ENCODE results near the gene SMAD2.

Gene SMAD2

DNA sequence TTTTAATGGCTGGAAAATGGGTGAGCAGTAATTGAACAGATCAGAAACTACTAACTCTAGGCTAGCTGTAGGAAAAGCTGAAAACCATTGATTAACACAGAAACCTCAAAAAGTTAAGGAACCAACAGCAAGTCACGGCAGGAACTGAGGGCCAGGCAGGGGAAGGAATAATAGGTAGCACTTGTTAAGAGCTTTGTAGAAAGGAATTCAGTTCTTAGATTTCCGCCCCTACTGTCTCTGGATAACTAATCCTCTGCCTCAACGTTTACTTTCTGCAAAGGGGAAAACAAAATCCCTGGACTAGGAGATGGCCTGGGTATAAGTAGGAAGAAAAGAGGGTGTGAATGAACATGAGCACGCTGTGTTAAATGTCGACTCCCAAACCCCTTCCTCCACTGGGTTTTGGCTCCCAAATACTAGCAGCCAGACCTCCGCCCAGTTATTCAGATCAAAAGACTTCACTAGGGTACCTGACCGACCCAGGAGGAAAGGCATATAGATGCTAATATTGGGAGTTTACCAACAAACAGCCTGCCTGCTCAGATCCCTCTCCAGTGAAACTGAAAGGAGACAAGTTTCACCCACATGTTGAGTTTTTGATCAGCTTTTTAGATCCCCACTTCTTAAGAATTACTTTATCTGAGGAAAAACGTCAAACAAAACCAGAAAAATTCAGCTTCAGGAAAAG lies 12.4 kb downstream of the SMAD2 start:
- no peak overlapping the region for H3K4me3 ChIP-seq (ENCODE audit: low read depth, low read length)
- no peak for TF ChIP-seq CTCF (IDR thresholded peaks at IDR 0.05; ENCODE audit: low read depth, low read length)

- H3K4me3 ChIP-seq (ENCODE audit: low read depth, low read length): no peak overlapping the region
- TF ChIP-seq CTCF (IDR thresholded peaks at IDR 0.05; ENCODE audit: low read depth, low read length): no peak
Measured at GRCh38 chr18:47915930-47916329, 14.5 kb downstream of the SMAD2 start.

DNA sequence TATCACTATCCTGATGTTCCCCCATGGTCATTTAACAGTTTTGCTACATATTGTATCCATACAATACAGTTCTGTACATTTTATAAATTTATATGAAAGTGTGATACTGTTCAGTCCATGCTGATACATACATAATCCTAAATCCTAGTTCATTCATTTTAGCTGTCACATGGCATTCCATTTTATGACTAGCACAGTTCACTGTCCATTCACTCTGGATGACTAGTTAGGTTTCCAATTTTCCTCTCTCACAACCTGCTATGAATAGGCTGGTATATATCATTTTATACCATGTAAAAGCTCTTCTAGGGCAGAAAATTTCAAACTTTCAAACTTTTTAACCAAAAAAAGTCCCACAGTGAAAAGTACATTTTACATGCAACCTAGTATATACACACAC lies 15.2 kb downstream of the SMAD2 start:
- no peak for TF ChIP-seq CTCF (IDR thresholded peaks at IDR 0.05; ENCODE audit: low read depth, low read length)

GRCh38 chr18:47912794-47913585 lies 17.5 kb downstream of the SMAD2 start:
- H3K4me3 ChIP-seq (ENCODE audit: low read depth, low read length): no peak overlapping the region
- TF ChIP-seq CTCF (IDR thresholded peaks at IDR 0.05; ENCODE audit: low read depth, low read length): no peak

More for the DNA sequence above, 15.2 kb downstream of the SMAD2 start:
- H3K4me3 ChIP-seq (ENCODE audit: low read depth, low read length): no peak overlapping the region

GRCh38 chr18:47912343-47912742 lies 18.1 kb downstream of the SMAD2 start:
- no peak for TF ChIP-seq CTCF (IDR thresholded peaks at IDR 0.05; ENCODE audit: low read depth, low read length)
- no peak overlapping the region for H3K4me3 ChIP-seq (ENCODE audit: low read depth, low read length)

DNA sequence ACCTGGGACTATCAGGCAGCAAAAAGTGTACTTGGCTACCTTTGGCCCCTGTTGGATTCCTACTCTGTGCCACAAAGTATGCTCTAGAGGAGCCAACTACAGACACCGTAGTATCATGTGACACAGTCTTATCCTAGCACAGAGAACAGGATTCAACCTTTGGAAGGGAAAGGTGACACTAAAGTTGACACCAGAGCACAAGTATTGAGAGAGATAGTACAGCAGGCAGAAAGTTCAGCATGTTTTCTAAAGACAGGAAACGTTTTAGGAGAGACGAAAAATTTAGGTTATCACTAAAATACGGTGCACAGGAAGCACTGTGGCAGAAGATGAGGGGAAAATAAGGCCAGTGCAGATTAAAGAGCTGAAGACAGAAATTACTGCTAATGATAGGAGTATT lies 18.6 kb downstream of the SMAD2 start:
- no peak for TF ChIP-seq CTCF (IDR thresholded peaks at IDR 0.05; ENCODE audit: low read depth, low read length)
- H3K4me3 ChIP-seq (ENCODE audit: low read depth, low read length): no peak overlapping the region

DNA sequence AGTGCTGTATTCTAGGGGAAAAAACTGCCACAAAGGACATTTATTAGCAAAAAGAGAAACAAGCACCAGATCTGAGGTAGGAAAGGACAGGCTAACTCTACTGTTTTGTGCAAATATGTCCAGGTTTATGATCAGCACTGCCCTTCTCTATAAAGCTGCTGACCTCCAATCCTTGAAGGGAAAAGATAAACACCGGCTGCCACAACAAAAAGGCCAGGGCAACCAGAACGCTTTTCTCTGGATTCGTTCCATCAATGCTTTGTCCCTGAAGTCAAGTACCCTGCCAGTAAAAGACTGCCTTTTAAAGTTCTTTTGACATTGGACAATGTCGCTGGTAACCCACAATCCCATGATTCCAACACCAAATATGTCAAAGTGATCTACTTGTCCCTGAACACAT lies 21.0 kb downstream of the SMAD2 start:
- no peak for TF ChIP-seq CTCF (IDR thresholded peaks at IDR 0.05; ENCODE audit: low read depth, low read length)
- no peak overlapping the region for H3K4me3 ChIP-seq (ENCODE audit: low read depth, low read length)
